ENCODE measurements around the gene DPPA5.

DNA sequence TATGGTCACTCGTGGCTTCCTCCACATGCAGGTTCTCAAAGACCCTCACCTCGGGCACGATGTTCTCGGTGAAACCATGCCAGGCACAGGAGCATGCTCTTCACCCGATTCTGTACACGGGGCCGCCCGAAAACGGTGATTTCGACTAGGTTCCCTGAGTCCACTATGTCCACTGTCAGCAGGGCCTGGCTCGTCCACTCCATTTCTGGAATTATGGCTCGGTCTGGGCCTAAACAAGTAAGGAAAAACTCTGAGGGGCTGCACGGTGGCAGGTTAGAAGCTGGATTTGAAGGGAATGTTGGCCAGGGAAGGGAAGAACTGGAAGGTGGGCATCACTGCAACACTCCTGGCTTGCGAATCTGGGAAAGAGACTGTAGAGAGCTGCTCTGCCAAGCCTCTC lies 15.1 kb upstream of the DPPA5 start:
- TF ChIP-seq, protein P1, sequence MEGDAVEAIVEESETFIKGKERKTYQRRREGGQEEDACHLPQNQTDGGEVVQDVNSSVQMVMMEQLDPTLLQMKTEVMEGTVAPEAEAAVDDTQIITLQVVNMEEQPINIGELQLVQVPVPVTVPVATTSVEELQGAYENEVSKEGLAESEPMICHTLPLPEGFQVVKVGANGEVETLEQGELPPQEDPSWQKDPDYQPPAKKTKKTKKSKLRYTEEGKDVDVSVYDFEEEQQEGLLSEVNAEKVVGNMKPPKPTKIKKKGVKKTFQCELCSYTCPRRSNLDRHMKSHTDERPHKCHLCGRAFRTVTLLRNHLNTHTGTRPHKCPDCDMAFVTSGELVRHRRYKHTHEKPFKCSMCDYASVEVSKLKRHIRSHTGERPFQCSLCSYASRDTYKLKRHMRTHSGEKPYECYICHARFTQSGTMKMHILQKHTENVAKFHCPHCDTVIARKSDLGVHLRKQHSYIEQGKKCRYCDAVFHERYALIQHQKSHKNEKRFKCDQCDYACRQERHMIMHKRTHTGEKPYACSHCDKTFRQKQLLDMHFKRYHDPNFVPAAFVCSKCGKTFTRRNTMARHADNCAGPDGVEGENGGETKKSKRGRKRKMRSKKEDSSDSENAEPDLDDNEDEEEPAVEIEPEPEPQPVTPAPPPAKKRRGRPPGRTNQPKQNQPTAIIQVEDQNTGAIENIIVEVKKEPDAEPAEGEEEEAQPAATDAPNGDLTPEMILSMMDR (IDR thresholded peaks at IDR 0.05; ENCODE audit: low read depth, low read length, poor library complexity, severe bottlenecking), result no peak
- no peak for TF ChIP-seq EZH2phosphoT487 (IDR thresholded peaks at IDR 0.05; ENCODE audit: borderline replicate concordance, low read length)
